Glomerular visceral epithelial cell (primary cell): ENCODE measurements around the gene CDK14.
"Not testable (repeated sequence)": the region's sequence is repeated elsewhere in the genome, so short reads cannot be mapped to it uniquely, and the experiment has no call there.

ENCODE experiments used
- DNase-seq: peaks from one replicate; pipeline ENCODE4 v3.0.0-alpha.2; 2016; ENCODE audit errors: extremely low spot score

CDK14 gene

DNA sequence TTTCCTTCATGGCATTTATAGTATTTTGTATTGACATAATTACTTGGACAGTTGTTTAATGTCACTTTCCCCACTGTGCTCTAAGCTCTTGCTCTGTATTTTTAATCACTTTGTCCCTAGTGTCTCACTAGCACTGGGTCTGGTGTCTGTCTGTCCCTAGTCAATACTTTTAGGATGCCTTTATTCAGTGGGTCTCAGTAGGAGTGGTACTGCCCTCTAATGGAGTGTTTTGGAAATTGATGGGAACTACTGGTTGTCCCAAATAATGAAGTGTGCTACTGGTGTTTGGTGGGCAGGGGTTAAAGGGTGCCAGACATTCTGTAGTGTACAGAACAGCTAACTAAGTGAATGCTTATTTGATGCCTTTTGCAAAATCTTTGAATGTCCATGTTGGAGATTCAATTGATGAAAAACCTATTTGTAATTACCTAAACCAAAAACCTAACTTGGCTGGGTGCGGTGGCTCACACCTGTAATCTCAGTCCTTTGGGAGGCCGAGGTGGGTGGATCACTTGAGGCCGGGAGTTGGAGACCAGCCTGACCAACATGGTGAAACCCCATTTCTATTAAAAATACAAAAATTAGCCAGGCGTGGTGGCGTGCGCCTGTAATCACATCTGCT lies 33.3 kb downstream of the CDK14 start:
- DNase-seq: peak; percentile 52

DNA sequence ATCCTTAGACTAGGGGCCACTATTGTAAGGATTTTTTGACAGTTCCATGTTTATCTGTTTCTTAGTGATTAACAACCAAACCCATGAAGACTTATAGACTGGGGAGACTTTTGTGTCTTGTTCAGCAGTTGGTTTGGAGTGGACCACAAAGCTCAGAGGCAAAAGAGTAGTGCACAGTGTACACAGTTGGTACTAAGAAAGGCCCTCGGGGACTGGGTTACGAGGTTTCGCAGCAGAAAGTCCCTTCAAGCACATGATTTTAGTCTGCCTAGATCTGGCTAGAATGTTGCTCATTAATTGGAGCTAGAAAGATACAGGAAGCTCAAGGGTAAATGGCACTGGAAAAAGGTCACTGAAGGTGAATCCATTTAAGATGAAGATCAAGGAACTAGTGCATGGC lies 35.4 kb downstream of the CDK14 start:
- no peak for DNase-seq

DNA sequence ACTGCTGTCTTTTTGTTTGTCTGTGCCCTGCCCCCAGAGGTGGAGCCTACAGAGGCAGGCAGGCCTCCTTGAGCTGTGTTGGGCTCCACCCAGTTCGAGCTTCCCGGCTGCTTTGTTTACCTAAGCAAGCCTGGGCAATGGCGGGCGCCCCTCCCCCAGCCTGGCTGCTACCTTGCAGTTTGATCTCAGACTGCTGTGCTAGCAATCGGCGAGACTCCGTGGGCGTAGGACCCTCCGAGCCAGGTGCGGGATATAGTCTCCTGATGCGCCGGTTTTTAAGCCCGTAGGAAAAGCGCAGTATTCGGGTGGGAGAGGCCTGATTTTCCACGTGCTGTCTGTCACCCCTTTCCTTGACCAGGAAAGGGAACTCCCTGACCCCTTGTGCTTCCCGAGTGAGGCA lies 43.6 kb downstream of the CDK14 start:
- not testable (repeated sequence) for DNase-seq

DNA sequence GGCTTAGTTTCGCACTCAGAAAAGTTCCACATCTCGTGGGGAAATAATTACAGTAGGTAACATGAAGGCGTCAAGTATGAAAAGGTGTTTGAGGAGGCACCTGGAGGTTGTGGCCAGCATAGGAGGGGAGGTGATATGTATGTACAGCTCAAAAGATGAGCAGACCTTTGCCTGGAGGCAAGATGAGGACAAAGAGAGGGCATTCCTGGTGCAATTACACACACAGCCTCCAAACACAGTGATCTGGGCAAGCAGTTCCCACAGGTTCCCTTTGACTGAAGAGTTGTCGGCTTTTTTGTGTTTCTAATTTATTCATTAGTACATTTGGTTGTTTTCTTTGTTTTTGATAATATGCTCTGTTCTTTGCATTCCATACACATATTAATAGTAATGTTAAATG lies 46.9 kb downstream of the CDK14 start:
- DNase-seq: no peak

DNA sequence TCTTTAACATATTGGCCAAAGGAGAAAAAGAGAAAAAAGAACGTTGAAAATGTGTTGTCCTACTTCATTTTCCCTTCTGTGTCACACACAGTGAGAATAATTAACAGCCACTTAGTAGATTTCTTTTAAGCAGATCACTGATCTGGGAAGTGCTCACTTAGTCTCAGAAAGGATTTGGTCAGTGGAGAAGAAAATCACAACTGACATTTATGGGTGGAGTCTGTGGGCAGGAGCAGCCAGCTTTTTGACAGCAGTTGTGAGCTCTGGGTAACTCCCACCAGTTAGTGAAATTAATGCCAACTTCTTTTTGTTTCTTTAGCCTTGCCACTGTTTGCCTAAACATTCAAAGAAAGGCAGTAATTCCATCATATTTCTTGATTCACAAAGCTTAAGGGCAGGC lies 49.7 kb downstream of the CDK14 start:
- no peak for DNase-seq

DNA sequence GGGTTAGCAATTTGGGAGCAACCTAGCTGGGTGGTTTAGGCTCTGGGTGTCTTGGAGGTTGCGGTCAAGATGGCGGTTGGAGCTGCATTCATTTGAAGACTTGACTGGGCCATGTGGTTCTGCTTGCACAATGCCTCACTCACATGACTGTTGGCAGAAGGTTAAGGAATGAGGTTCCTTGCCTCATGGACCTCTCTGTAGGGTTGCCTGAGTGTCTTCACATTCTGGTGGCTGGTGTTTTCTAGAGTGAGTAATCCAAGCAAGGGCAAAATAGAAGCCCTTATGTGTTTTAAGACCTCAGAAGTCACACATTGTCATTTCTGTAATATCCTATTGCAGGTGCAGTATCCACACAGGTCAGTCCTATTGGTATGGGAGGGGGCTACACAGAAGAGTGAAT lies 52.0 kb downstream of the CDK14 start:
- DNase-seq: no peak

DNA sequence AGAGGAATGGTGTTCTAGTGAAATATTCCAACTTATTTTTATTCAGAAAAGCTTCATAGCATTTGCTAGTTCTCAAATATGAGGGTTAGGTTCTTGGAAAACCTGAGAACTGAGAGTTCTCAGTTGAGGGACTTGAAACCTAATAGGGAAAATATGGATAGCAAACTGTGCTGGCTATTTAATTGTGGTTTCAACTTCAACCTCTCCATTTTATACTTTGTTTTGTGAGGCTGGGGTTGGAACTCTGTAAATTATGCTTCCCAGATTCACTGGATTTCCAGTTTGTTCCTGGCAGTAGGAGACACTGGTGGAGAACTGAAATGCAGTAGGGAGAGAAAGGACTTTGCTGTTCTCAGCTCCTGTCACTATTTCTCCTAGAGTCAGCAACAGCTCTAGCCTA lies 52.7 kb downstream of the CDK14 start:
- DNase-seq: no peak

DNA sequence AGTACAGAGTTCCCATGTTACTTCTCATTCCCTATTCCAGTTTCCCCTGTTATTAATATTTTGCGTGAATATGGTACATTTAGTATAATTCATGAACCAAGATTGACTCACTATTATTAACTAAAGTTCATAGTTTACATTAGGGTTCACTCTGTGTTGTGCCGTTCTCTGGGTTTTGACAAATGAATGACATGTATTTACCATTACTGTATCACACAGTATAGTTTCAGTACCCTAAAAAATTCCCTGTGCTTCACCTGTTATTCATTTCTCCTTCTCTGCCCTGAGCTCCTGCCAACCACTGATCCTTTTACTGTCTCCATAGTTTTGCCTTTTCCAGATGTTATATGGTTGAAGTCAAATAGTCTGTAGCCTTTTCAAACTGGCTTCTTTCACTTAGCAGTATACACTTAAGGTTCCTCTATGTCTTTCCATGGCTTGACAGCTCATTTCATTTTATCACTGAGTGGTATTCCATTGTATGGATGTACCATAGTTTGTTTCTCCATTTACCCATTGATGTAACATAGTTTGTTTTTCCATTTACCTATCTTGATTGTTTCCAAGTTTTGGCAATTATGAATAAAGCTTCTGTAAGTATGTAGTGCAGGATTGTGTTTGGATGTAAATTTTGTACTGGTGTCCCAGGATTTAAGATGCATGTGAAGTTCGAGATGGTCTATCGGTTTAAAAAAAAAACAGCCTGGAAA lies 58.8 kb downstream of the CDK14 start:
- DNase-seq: no peak

DNA sequence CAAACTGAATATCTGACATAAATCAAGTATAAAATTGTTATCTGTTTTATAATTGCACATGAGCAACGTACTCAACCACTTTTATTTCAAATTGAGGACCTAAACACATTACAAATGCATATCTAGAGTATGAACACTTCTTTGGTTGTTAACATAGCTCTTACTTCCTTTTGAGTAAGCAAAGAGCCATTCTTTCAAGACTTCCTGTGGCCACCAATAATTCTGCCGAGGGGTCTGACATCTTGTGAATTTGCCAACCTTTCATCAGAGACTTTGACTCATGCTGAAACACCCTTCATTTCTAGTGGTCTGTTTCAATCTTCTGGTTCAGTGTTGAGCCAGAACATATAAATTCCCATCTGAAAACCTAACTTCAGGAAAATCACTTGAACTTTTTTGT lies 59.4 kb downstream of the CDK14 start:
- peak; percentile 43 for DNase-seq

DNA sequence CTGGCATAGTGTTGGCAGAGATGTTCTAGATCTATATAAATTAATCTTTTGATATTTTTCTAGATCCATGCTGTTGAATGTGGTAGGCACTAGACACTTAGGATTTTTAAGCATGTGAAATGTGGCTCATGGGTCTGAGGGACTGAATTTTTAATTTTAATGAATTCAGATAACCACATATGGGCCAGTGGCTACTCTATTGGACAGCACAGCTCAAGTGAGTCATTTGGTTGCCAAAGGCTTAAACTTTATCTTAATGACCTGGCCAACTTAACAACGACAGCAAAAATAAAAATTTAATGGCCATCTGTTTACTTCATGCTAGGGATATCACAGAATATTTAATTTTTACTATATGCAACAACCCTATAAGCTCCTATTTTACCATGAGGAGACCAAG lies 61.4 kb downstream of the CDK14 start:
- no peak for DNase-seq

DNA sequence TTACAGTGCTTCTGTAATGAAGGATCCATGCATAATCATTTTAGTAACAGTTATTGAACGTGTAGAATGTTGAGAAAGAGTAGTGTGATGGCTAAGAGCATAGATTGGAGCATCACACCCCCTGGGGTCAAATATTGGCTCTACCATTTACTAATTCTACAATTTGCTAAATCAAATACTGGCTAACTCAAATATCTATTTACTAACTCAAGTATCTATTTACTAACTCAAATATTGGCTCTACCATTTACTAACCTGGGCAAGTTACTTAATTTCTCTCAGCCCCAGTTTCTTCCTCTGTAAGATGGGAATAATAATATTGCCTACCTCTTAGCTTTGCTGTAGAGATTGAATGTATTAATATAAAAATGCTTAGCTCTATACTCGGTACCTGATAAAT lies 64.0 kb downstream of the CDK14 start:
- no peak for DNase-seq

DNA sequence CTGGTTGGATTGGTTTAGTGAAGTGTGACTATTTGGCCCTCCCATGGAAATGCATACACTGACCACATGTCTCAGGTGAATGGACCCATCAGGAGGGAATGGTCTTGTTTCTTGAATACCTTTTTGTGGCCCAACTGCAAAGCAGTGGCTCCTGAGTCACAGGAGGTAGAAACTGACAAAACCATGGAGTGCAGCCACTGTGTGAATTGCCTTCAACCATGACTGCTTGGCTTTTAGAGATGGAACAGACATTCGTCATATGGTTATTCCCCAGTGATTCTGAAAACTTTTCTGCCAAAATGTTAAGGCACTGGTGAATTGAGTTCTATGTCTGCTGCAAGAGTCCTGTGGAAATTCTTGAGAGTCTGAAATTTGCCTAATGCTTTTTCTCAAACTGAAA lies 64.7 kb downstream of the CDK14 start:
- peak; percentile 9 for DNase-seq

DNA sequence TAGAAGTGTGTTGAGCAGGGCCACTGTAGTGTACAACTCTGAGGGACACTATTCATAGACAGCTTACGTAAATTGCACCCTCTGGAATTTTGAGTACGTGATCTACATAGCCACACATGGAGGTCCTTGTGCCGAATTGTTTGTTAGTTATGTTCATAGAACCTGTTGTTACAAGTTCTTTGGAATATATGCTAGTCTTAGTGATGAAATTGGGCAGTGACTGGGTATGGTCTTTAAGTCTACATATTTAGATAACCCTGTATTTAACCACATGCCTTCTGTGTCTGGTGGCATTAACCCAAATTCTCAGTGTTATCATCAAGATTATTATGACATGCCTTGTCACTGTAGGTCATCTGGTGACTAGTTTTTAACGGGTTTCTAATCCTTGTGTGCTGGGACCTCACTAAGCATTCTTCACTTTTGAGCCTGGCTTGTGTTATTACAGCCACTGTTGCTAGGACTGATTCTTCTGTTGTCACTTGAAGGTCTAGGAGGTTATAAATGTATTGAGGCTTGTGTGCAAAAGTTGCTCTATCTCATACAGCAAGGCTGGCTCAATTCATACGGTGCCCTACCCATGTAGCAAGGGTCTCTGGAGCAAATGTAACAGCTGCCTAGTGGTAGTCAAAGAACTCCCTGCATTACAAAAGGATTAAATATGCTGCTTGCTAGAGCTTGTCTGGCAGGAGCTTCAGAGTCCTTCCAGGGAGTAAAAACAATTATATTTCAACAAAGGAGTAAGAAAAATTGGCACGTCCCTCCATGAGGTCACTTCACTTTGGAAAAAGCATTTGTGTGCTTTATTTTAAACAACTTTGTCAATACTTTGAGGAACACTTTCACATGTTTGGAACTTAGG lies 65.4 kb downstream of the CDK14 start:
- no peak for DNase-seq

DNA sequence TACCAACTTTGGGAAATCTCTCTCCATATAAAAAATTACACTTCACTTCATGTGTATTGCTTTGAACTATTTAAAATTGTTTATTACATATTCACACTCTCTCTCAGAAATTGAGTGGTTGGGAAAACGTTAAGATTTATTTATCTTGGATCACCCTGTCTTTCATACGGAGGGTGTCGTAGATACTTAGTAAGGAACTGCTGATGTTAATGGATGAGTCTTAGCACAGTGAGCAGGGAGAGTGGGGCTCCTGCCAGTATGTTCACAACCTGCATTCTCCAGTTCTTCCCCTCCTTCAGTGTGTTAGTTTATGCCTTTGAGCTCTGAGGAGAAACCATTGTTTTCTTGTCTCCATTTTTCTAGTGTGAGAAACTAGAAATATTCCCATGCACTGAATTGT lies 67.1 kb downstream of the CDK14 start:
- no peak for DNase-seq

DNA sequence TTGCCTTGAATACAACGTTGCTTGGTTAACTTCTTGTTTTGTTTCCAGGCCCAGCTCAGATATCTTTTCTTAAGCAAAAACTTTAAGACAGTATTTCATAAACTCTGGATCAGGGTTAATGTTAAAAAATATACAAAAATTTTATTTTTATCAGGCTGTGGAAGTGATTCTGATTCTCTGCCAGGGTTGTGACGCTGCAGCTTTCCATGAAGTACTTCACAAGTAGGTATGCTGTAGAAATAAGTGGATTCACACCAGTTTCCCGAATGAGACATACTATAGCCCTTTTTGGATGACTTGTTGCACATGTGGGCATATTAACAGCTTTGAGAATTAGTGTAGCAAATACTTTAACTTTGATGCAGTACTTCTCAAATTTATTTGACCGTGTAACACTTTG lies 70.1 kb downstream of the CDK14 start:
- no peak for DNase-seq

DNA sequence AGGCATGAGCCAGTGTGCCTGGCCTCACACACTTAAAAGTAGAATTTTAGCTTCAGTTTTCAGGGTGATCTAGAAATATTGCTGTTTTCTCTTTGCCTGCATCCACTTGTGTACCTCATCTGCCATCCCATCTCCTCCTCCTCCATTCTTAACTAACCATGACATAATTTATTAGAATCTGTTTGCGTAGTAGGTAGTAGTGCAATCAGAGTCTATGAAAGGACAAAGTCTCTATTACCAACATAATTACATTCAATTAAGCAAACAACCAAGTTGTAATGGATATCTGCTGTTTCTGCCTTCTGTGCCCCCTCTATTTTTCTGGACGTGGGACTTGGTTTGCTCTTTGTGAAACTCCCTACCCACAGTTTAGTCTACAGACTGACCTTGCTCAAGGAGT lies 72.9 kb downstream of the CDK14 start:
- no peak for DNase-seq

DNA sequence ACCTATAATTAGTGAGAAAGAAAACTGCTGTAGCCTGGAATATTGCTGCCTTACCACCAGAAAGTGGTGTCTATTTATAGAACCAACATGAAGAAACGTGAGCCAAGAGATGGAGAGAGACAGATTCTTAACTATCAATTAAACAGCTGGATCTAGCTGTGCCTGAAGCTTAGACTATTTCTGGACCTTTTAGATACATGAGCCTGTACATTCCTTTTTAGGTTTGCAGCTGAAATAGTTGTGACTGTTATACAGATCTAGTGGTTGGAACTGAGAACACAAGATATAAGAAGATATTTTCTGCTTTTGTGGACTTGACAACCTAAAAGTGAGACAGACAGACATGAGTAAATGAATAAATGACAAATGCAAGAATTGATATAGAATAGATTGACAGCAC lies 73.4 kb downstream of the CDK14 start:
- DNase-seq: no peak

DNA sequence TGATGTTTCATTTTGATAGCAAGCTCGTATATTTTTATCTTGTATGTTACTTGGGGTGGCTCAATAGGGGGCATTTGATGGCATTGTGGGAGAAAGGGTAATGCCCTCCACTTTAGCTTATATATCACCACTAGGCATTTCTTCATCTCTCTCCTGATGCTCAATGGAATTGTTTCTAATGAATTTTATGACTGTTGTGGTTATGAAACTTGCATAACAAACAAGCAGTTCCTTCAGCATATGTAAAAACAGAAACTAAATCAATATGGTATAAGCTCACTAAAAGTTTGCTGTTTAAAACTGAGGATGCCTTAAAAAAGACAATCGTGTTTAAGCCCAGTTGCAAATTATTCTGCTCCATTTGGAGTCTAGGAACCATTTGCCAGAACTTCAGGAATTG lies 75.5 kb downstream of the CDK14 start:
- DNase-seq: no peak

DNA sequence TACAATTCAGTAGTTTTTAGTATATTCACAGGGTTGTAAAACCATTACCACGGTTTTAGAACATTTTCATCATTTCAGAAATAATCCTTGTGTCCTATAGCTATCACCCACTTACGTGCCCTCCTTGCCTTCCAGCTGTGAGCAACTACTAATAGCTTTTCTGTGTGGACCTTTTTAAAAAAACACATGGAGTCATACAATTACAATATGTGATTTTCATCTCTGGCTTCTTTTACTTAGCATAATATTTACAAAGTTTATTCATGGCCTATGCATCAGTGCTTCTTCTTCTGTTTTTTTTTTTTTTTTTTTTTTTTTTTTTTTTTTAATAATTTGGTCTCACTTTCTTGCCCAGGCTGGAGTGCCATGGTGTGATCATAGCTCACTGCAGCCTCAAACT lies 76.1 kb downstream of the CDK14 start:
- no peak for DNase-seq

DNA sequence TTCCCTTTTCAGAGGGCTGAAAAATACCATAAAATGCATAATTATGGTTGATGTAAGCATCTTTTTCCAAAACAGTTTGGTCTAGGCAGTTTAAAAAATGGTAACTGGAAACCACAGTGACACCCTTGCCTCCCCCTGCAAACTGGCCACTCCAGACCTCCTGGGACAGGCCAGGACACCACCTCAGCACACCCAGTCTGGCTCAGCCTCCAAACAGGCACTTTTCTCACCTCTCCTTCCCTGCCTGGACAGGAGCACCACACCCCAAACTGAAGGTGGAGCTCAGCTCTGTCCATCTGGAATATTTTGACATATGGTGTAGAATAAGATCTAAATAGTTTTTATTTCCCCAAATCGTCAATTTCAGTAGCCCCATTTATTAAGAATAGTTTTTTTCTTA lies 78.5 kb downstream of the CDK14 start:
- no peak for DNase-seq

DNA sequence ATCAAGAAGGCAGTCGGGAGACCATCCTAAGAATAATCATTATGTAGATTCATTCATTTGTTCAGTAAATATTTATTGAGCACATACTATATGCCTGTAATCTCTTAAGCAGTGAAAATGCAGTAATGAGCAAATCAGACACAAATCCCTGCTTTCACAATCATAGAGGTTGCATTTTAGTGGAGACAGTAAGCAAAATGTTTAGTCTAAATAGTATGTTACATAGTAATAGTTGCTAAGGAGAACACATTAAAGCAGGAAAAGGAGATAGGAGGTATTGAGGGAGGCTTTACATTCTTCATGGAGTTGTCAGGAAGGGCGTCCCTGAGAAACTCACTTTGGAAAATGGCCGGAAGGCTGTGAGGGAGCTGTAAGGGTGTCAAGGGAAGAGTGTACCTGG lies 79.9 kb downstream of the CDK14 start:
- DNase-seq: no peak

DNA sequence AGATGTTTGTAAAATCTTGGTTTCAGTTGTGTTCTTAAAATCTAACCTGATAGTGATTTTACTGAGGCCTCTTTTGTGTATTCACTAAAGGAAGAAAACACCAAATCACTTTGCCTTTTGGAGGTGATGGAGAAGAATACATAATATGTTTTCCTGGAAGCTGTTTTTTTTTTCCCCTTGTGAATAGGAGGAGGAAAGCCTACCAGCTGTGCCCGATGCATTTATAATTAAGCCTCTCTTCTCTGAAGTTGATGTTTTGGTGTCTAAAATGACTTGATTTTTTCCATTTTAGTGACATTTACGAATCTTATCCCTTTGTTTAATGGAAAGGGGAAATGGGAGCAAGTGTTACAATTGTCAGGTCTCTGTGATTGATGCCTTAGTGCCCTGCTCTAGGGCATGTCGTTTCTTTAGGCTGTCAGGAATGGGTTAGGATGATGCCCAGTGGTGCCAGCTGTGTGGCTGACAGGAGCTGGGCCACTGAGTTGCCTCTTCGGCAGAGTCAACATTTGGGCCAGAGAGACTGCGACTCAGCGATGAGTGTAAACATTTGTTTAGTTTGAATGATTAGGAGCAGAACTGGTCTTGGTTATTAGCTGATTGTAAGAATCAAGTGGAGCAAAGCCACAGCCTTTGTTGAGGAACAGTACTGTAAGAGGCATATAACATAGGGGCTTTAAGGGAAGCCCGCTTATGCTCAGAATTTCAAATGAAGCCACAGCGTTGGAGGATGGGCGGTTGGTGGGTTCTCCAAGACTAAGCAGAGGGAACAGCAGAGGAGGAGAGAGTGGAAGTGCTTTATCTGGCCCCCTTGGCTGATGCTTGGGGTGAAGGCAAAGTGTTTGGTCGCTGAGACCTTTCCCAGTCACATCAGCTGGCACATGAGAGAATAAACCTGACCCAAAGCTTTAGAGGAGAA lies 81.6 kb downstream of the CDK14 start:
- DNase-seq: no peak
